ENCODE results near the gene FCGR2B. TPM values are rescaled to one million over a fixed set of nuclear protein-coding genes. Genes with fewer than 3 reads are reported as not detected.

Gene FCGR2B
- polyA plus RNA-seq, 1 experiment, result not detected

- Histone ChIP-seq H3K27ac (ENCODE audit: low read depth, low read length) (no peak overlapping the region), H3K9me3 (ENCODE audit: control insufficient read depth, insufficient read depth, low read length) (no peaks in the 10 kb centered on the region), H3K27me3 (ENCODE audit: control insufficient read depth, insufficient read depth, low read length) (peaks cover 2% of the 10 kb centered on the region), H3K4me3 (ENCODE audit: low read depth, low read length) (no peak overlapping the region)
- ChIA-PET POLR2A (no interaction called here), CTCF (no interaction called here)
- DNase-seq (ENCODE audit: low read depth, low spot score), result no peak
- TF ChIP-seq CTCF (IDR thresholded peaks at IDR 0.05; ENCODE audit: low read depth, low read length), result no peak
These were observed 13.5 kb downstream of the FCGR2B start for GRCh38 chr1:161676441-161676840.

- ChIA-PET POLR2A (no interaction called here), CTCF (no interaction called here)
- H3K27ac ChIP-seq (ENCODE audit: low read depth, low read length), result no peak overlapping the region
- H3K4me3 ChIP-seq (ENCODE audit: low read depth, low read length), result no peak overlapping the region
- no peak for DNase-seq (ENCODE audit: low read depth, low spot score)
- H3K27me3 ChIP-seq (ENCODE audit: control insufficient read depth, insufficient read depth, low read length), result peaks cover 2% of the 10 kb centered on the region
- no peak for TF ChIP-seq CTCF (IDR thresholded peaks at IDR 0.05; ENCODE audit: low read depth, low read length)
- H3K9me3 ChIP-seq (ENCODE audit: control insufficient read depth, insufficient read depth, low read length), result no peaks in the 10 kb centered on the region
These were observed 14.2 kb downstream of the FCGR2B start for GRCh38 chr1:161676958-161677689.

GRCh38 chr1:161678500-161678899 lies 15.6 kb downstream of the FCGR2B start:
- Histone ChIP-seq H3K27ac (ENCODE audit: low read depth, low read length) (no peak overlapping the region), H3K4me3 (ENCODE audit: low read depth, low read length) (no peak overlapping the region), H3K9me3 (ENCODE audit: control insufficient read depth, insufficient read depth, low read length) (no peaks in the 10 kb centered on the region), H3K27me3 (ENCODE audit: control insufficient read depth, insufficient read depth, low read length) (peaks cover 8% of the 10 kb centered on the region)
- CTCF ChIA-PET, result no interaction called here
- no peak for TF ChIP-seq CTCF (IDR thresholded peaks at IDR 0.05; ENCODE audit: low read depth, low read length)
- no peak for DNase-seq (ENCODE audit: low read depth, low spot score)
- POLR2A ChIA-PET, result no interaction called here

- DNase-seq (ENCODE audit: low read depth, low spot score), result no peak
- ChIA-PET POLR2A (no interaction called here), CTCF (interaction anchor here (0.6 to 1.6 kb wide), 2 partner anchors 34 to 57 kb away, joined by 3 to 4 read pairs; no protein-coding TSS in a partner anchor)
- no peak for TF ChIP-seq CTCF (IDR thresholded peaks at IDR 0.05; ENCODE audit: low read depth, low read length)
- Histone ChIP-seq H3K4me3 (ENCODE audit: low read depth, low read length) (no peak overlapping the region), H3K27ac (ENCODE audit: low read depth, low read length) (no peak overlapping the region), H3K27me3 (ENCODE audit: control insufficient read depth, insufficient read depth, low read length) (peaks cover 20% of the 10 kb centered on the region), H3K9me3 (ENCODE audit: control insufficient read depth, insufficient read depth, low read length) (no peaks in the 10 kb centered on the region)
These were observed 18.9 kb downstream of the FCGR2B start for GRCh38 chr1:161681879-161682278.

GRCh38 chr1:161688946-161689345 lies 26.0 kb downstream of the FCGR2B start:
- POLR2A ChIA-PET, result no interaction called here

More at GRCh38 chr1:161688946-161689345, 26.0 kb downstream of the FCGR2B start:
- Histone ChIP-seq H3K9me3 (ENCODE audit: control insufficient read depth, insufficient read depth, low read length) (no peaks in the 10 kb centered on the region), H3K4me3 (ENCODE audit: low read depth, low read length) (no peak overlapping the region), H3K27me3 (ENCODE audit: control insufficient read depth, insufficient read depth, low read length) (peaks cover 10% of the 10 kb centered on the region), H3K27ac (ENCODE audit: low read depth, low read length) (no peak overlapping the region)
- no peak for TF ChIP-seq CTCF (IDR thresholded peaks at IDR 0.05; ENCODE audit: low read depth, low read length)
- no peak for DNase-seq (ENCODE audit: low read depth, low spot score)
- CTCF ChIA-PET, result no interaction called here
